GM21526 (cell line): ENCODE data around the gene TTLL5.

ENCODE experiments used
- ATAC-seq: cut with Tn5 transposase; IDR thresholded peaks from one replicate; pipeline ENCODE4 v1.9.1; 2021; ENCODE audit warnings: moderate library complexity; ENCODE audit not compliant: unreplicated experiment, low FRiP score

The TTLL5 gene

DNA sequence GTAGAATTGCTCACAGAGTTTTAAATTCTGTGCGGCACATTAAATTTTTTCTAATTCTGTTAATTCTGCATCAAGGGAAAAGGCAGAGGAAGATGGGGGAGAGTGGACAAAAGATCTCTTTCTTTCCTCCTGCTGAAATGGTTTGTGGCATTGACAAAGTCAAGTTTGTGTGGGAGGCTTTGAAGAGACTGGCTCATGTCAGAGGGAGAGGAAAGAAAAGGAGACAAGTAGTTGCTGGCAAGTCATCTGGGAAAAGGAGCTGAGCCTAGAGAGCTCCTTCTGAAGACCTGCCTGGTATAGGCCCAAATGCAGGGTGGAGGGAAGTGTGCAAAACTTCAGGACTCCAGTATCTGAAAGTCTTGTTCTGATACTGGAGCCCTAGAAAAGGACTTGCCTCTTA lies 36.3 kb downstream of the TTLL5 start:
- no peak for ATAC-seq

- no peak for ATAC-seq
These were observed 36.9 kb downstream of the TTLL5 start for GRCh38 chr14:75697918-75698317.

GRCh38 chr14:75699331-75699730 lies 38.3 kb downstream of the TTLL5 start:
- ATAC-seq, result no peak

DNA sequence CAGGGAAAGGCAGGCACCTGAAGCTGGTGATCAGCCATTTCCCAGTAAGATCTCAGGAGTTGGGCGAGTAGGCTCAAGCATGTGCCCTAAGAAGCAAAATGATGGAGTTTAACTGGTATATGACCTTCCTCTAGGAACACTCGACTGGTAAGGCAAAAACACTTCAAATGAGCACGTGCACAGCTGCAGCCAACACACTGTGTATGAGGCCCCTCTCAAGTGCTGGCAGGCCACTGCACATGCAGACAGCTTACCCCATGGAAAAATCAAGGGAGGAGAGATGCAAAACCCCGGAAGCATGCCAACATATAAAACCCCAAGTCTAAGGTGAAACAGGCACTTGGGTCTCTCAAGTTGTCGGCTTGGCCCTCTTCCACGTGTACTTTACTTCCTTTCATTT lies 39.2 kb downstream of the TTLL5 start:
- ATAC-seq, result no peak

- no peak for ATAC-seq
These were observed 41.1 kb downstream of the TTLL5 start for GRCh38 chr14:75702122-75702521.

- no peak for ATAC-seq
These were observed 41.7 kb downstream of the TTLL5 start for GRCh38 chr14:75702616-75703261.

GRCh38 chr14:75703467-75703866 lies 42.4 kb downstream of the TTLL5 start:
- ATAC-seq, result no peak

- no peak for ATAC-seq
These were observed 44.0 kb downstream of the TTLL5 start for GRCh38 chr14:75705014-75705413.

DNA sequence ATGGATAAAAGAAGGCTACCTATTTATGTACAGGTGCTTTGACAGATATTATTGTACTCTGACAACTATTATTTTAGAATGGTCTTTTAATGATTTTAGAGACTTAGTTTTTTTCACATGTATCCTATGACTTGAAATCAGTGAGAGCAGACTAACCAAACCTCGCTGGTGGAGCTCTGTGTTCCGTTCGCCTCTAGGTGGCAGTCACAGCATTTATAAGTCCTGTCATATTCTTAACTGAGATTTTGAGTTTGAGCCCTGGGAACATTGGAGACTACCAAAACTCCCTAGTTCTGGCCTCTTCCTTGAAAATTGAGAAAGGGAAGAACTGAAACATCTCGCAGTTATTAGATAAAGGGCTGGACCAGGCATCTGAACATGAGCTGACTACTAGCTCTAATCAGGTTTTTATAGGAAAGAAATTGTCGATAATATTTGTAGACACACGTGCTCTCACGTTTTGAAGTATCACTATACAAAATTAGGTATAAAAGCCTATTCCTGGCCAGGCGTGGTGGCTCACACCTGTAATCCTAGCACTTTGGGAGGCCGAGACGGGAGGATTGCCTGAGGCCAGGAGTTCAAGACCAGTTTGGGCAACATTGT lies 48.3 kb downstream of the TTLL5 start:
- ATAC-seq, result no peak

- no peak for ATAC-seq
These were observed 50.2 kb downstream of the TTLL5 start for GRCh38 chr14:75711105-75711795.

DNA sequence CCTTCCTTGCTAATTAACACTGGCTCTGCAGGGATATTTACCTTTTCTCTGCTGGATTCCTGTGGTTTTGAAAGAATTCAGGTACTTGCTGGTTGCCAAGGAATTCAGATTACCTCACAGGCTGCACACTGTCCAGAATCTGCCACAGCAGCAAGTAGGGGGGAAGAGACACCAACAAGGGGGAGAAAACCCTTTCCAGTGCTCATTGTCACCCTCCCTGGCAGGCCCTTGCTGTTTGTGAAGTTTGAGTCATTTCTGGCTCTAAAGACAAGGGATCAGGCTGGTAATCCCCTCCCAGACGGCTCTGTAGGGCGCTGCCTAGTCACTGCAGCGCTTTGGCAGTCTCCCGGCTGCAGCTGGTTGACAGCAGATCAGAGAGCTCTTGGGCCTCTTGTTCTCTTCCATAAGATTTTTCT lies 50.8 kb downstream of the TTLL5 start:
- ATAC-seq, result no peak

GRCh38 chr14:75714991-75715390 lies 53.9 kb downstream of the TTLL5 start:
- no peak for ATAC-seq

DNA sequence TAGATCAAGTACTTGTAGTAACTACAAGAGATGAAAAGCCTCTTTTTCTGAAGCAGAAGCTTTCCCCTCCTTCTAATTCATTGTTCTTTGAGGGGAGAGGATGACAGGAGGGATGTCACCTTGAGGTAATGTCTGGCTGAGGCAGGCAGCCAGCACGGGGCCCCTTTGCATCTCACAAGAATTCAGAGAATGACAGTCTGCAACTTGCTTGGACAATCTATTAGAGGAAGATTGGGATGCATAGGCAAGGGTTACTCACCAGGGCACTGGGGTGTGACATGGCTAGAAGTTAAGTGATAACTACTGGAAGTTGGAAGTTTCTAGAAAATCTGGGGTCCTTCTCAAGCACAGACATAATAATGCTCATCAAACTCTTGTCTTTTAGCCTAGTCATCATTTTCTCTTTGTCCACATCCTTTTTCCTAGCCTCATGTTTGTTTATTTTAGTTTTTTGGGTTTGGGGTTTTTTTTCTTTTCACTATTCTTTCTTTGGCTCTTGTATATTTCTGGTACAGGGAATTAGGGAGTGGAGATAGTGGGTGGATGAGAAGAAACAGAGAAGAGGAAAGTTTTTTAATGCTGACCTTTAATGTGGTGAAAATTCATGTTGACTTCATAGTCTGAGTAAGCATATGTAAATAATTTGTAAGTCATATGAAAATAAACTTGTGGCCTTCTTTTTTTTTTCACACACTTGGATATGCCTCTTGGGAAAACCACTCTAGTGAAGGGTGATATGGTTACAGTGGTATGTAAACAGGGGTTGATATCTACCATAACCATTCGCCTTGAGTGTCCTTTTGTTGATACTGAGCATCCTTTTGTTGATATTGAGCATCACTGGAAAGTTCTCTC lies 55.1 kb downstream of the TTLL5 start:
- ATAC-seq, result no peak

GRCh38 chr14:75717729-75718128 lies 56.7 kb downstream of the TTLL5 start:
- no peak for ATAC-seq

- ATAC-seq, result no peak
These were observed 57.2 kb downstream of the TTLL5 start for GRCh38 chr14:75718199-75718598.

GRCh38 chr14:75720116-75720515 lies 59.1 kb downstream of the TTLL5 start:
- ATAC-seq, result no peak

DNA sequence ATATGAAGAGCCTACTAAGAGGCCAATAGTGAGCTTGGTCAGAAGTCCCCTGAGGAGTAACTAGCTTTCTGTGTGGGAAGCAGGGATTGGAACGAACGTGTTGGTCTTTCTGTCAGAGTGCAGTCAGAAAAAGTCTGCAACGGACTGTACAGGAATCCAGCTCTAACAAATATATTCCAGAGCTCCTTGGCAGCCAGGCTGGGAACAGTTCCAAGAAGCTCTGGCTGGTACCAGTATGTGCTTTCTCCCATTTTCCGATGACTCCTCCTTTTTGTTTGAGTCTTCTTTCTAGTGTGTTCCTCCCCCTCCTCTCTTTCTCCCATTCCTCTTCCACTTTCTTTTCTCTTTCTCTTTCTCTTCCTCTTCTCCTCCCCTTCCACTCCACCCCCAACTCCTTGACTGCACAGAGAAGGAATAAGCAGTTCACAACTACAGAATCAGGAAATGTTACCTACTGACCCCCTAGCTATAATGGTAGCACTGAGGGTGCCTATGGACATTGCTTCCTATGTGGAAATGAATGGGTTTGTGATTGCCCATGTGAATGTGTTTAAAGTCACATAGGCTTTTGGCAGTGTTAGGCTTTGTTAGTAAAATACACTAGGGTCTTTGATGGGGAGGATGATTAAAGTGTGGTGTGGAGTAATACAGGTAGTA lies 59.9 kb downstream of the TTLL5 start:
- ATAC-seq, result no peak

- ATAC-seq, result no peak
These were observed 62.7 kb downstream of the TTLL5 start for GRCh38 chr14:75723716-75724115.

GRCh38 chr14:75724414-75725204 lies 63.6 kb downstream of the TTLL5 start:
- no peak for ATAC-seq

GRCh38 chr14:75725481-75725880 lies 64.4 kb downstream of the TTLL5 start:
- no peak for ATAC-seq
